Measurements from ENCODE around the gene PTTG1IP.

DNA sequence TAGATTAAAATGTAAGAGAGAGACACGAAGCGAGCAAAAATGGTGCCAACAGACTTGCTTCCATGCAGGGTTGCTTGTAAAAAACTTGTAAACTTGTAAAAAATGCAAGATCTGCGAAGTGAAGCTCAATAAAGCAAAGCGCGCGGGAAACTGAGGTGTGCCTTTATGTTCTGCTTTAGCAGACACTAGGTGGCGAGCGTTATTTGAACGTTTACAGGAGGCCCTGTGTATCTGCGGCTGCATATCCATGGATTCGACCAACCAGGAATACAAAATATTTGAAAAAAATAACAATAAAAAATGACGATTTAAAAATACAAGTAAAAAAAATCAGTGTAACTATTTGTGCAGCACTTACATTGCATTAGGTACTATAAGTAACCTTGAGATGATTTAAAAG is 73.4 kb downstream of the PTTG1IP start:
- TF ChIP-seq SUZ12 (IDR thresholded peaks at IDR 0.05; ENCODE audit: extremely low read depth, insufficient read depth, insufficient read length) = no peak
- TF ChIP-seq ZNF274 (IDR thresholded peaks at IDR 0.05; ENCODE audit: low read depth, low read length) = no peak
